Measurements from ENCODE around the gene ITGA3.

Gene ITGA3

GRCh38 chr17:50072130-50072529 is 16.2 kb downstream of the ITGA3 start:
- DNase-seq (ENCODE audit: low spot score): no peak

GRCh38 chr17:50072925-50073324 is 17.0 kb downstream of the ITGA3 start:
- no peak for DNase-seq (ENCODE audit: low spot score)

GRCh38 chr17:50074227-50074626 is 18.3 kb downstream of the ITGA3 start:
- DNase-seq (ENCODE audit: low spot score): no peak

- no peak for DNase-seq (ENCODE audit: low spot score)
Measured at GRCh38 chr17:50075446-50076032, 19.6 kb downstream of the ITGA3 start.

GRCh38 chr17:50076221-50076590 is 20.3 kb downstream of the ITGA3 start:
- no peak for DNase-seq (ENCODE audit: low spot score)

GRCh38 chr17:50076591-50077235 is 20.8 kb downstream of the ITGA3 start:
- no peak for DNase-seq (ENCODE audit: low spot score)

- no peak for DNase-seq (ENCODE audit: low spot score)
Measured at GRCh38 chr17:50078430-50078829, 22.5 kb downstream of the ITGA3 start.

- peak; percentile 64 for DNase-seq (ENCODE audit: low spot score)
Measured at GRCh38 chr17:50079334-50080095, 23.6 kb downstream of the ITGA3 start.

GRCh38 chr17:50080096-50080480 is 24.2 kb downstream of the ITGA3 start:
- DNase-seq (ENCODE audit: low spot score): no peak

GRCh38 chr17:50080827-50081226 is 24.9 kb downstream of the ITGA3 start:
- no peak for DNase-seq (ENCODE audit: low spot score)

GRCh38 chr17:50081757-50082156 is 25.8 kb downstream of the ITGA3 start:
- no peak for DNase-seq (ENCODE audit: low spot score)

GRCh38 chr17:50087246-50087911 is 31.5 kb downstream of the ITGA3 start:
- peak; percentile 90 for DNase-seq (ENCODE audit: low spot score)

- no peak for DNase-seq (ENCODE audit: low spot score)
Measured at GRCh38 chr17:50087912-50088405, 32.0 kb downstream of the ITGA3 start.

- no peak for DNase-seq (ENCODE audit: low spot score)
Measured at GRCh38 chr17:50088952-50089825, 33.3 kb downstream of the ITGA3 start.

- no peak for DNase-seq (ENCODE audit: low spot score)
Measured at GRCh38 chr17:50090071-50090470, 34.2 kb downstream of the ITGA3 start.

- no peak for DNase-seq (ENCODE audit: low spot score)
Measured at GRCh38 chr17:50090971-50091917, 35.3 kb downstream of the ITGA3 start.

- no peak for DNase-seq (ENCODE audit: low spot score)
Measured at GRCh38 chr17:50091918-50092285, 36.0 kb downstream of the ITGA3 start.

- DNase-seq (ENCODE audit: low spot score): no peak
Measured at GRCh38 chr17:50093246-50093645, 37.3 kb downstream of the ITGA3 start.

- DNase-seq (ENCODE audit: low spot score): no peak
Measured at GRCh38 chr17:50093807-50094206, 37.9 kb downstream of the ITGA3 start.

- peak; percentile 87 for DNase-seq (ENCODE audit: low spot score)
Measured at GRCh38 chr17:50094243-50094752, 38.4 kb downstream of the ITGA3 start.

Data from AG08396 (cell line).